ENCODE data around the gene PARD6B. TPM values are rescaled to one million over a fixed set of nuclear protein-coding genes. Genes with fewer than 3 reads are reported as not detected.
"Not testable (repeated sequence)": the region's sequence is repeated elsewhere in the genome, so short reads cannot be mapped to it uniquely, and the experiment has no call there.

The PARD6B gene
- total RNA-seq, 1 donor from 2014 or later: 32.5 TPM

GRCh38 chr20:50794846-50795634 is 63.7 kb downstream of the PARD6B start, which contains the start of gene BCAS4:
Gene BCAS4 (plus strand): TSS chr20:50795061. CDS start chr20:50795084, 23 bp downstream.
- DNase-seq: peak; percentile 80
- peak within 1 kb of the TSS; percentile 60 for H3K27ac ChIP-seq
- peak; percentile 89 to 94 for ATAC-seq
- TF ChIP-seq, protein P1, sequence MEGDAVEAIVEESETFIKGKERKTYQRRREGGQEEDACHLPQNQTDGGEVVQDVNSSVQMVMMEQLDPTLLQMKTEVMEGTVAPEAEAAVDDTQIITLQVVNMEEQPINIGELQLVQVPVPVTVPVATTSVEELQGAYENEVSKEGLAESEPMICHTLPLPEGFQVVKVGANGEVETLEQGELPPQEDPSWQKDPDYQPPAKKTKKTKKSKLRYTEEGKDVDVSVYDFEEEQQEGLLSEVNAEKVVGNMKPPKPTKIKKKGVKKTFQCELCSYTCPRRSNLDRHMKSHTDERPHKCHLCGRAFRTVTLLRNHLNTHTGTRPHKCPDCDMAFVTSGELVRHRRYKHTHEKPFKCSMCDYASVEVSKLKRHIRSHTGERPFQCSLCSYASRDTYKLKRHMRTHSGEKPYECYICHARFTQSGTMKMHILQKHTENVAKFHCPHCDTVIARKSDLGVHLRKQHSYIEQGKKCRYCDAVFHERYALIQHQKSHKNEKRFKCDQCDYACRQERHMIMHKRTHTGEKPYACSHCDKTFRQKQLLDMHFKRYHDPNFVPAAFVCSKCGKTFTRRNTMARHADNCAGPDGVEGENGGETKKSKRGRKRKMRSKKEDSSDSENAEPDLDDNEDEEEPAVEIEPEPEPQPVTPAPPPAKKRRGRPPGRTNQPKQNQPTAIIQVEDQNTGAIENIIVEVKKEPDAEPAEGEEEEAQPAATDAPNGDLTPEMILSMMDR (IDR thresholded peaks at IDR 0.05): peak; percentile 77
- intact Hi-C loops (cut with DNase I): no loop called here
- no peaks in the 10 kb centered on the region for H3K9me3 ChIP-seq
- H3K36me3 ChIP-seq: no peaks in the 10 kb centered on the region
- peaks cover 30% of the 10 kb centered on the region for H3K4me1 ChIP-seq
- peak within 1 kb of the TSS; percentile 82 for H3K4me3 ChIP-seq
- no peaks in the 10 kb centered on the region for H3K27me3 ChIP-seq (ENCODE audit: low read depth)

DNA sequence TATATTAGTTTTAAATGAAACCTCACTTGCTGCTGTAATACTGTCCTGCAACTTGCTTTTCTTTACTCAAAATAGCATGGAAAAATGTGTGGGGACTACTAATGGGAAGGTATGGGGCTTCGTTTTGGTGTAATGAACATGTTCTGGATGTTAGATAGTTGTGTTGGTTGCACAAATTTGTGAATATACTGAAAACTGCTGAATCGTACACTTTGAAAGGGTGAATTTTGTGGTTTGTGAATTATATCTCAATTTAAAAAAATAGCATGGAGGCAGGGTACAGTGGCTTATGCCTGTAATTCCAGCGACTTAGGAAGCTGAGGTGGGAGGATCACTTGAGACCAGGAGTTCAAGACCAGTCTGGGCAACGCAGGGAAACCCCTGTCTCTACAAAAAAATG is 65.8 kb downstream of the PARD6B start:
- no peaks in the 10 kb centered on the region for H3K27me3 ChIP-seq (ENCODE audit: low read depth)
- H3K4me3 ChIP-seq: no peak overlapping the region
- TF ChIP-seq, protein P1 (IDR thresholded peaks at IDR 0.05): no peak
- no peaks in the 10 kb centered on the region for H3K9me3 ChIP-seq
- no peak for ATAC-seq
- intact Hi-C loops (cut with DNase I): no loop called here
- H3K4me1 ChIP-seq: peaks cover 17% of the 10 kb centered on the region
- H3K27ac ChIP-seq: no peak overlapping the region
- no peak for DNase-seq
- H3K36me3 ChIP-seq: no peaks in the 10 kb centered on the region

- no peak for ATAC-seq
- H3K9me3 ChIP-seq: no peaks in the 10 kb centered on the region
- H3K27ac ChIP-seq: no peak overlapping the region
These were observed 67.3 kb downstream of the PARD6B start for GRCh38 chr20:50798650-50799049.

DNA sequence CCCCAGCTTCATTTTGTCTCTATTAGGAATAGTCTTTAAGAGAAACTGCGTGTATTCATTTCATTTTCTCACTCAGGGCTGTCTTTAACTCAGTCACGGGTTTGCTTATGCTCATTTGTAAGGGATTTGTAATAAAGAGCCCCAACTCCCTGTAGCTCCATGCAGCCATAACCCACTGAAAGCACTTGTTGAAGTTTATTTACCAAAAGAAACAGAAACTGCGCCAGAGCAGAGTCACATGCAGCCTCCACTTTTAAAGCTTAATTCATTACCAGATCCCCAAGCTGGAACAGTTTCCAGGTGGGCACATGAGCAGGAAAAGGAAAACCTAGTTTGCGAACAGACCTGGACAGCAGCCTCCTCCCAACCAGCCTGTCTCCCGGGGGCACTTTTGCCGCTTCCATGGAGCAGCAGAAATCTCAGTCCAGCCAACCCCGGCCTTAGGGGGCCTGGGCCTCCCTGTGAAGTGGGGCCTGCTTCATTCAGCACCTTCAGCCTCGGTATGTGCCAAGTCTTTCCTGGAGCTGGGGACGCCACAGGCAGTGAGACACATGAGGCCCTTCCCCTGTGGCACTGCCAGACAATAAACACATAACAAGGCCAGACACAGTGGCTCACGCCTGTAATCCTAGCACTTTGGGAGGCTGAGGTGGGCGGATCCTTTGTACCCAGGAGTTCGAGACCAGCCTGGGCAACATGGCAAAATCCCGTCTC is 68.0 kb downstream of the PARD6B start:
- Histone ChIP-seq H3K27ac (peak overlapping the region; percentile 1), H3K27me3 (ENCODE audit: low read depth) (no peaks in the 10 kb centered on the region), H3K36me3 (no peaks in the 10 kb centered on the region), H3K4me1 (peaks cover 9% of the 10 kb centered on the region), H3K4me3 (no peak overlapping the region), H3K9me3 (no peaks in the 10 kb centered on the region)
- TF ChIP-seq, protein P1 (IDR thresholded peaks at IDR 0.05): no peak
- peak; percentile 35 for DNase-seq
- intact Hi-C loops (cut with DNase I): no loop called here
- ATAC-seq: no peak

More at GRCh38 chr20:50798650-50799049, 67.3 kb downstream of the PARD6B start:
- peaks cover 16% of the 10 kb centered on the region for H3K4me1 ChIP-seq
- TF ChIP-seq, protein P1 (IDR thresholded peaks at IDR 0.05): no peak
- intact Hi-C loops (cut with DNase I): no loop called here
- H3K4me3 ChIP-seq: no peak overlapping the region
- H3K36me3 ChIP-seq: no peaks in the 10 kb centered on the region
- no peaks in the 10 kb centered on the region for H3K27me3 ChIP-seq (ENCODE audit: low read depth)
- no peak for DNase-seq

GRCh38 chr20:50799890-50800550 is 68.6 kb downstream of the PARD6B start:
- no peak for ATAC-seq
- TF ChIP-seq, protein P1 (IDR thresholded peaks at IDR 0.05): no peak
- DNase-seq: no peak
- Histone ChIP-seq H3K27ac (no peak overlapping the region), H3K36me3 (no peaks in the 10 kb centered on the region), H3K9me3 (no peaks in the 10 kb centered on the region), H3K27me3 (ENCODE audit: low read depth) (no peaks in the 10 kb centered on the region), H3K4me3 (no peak overlapping the region), H3K4me1 (peaks cover 7% of the 10 kb centered on the region)
- intact Hi-C loops (cut with DNase I): no loop called here

DNA sequence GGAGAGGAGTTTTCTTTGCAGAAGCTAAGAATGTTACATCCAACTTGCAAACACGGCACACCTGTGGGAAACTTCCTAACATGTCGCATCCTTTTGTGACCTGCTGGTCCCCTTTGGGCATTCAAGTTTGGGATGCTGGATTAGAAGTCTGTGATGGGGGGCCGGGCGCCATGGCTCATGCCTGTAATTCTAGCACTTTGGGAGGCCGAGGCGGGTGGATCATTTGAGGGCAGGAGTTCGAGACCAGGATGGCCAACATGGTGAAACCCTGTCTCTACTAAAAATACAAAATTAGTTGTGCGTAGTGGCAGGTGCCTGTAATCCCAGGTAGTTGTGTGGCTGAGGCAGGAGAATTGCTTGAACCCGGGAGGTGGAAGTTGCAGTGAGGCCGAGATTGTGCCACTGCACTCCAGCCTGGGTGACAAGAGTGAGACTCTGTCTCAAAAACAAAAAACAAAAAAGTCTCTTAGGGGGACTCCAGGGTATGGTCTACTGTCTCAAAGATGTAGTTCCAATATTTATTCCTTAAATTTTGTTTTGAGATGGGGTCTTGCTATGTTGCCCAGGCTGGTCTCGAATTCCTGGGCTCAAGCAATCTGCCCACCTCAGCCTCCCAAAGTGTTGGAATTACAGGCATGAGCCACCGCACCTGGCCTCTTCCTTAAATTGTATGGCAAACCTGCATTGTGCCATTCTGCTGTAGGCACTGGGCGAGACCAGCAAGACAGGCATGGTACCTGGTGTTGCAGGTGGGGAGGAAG is 69.8 kb downstream of the PARD6B start:
- ATAC-seq; H3K4me1 ChIP-seq; H3K4me3 ChIP-seq; H3K9me3 ChIP-seq; H3K27ac ChIP-seq; intact Hi-C loops (cut with DNase I); DNase-seq; H3K27me3 ChIP-seq (ENCODE audit: low read depth); H3K36me3 ChIP-seq: not testable (repeated sequence)

Measured in lower lobe of right lung (tissue), 2 donors.